HG02870 (cell line): Measurements from ENCODE around the gene HDAC10.
A peak's percentile ranks its signal among the peaks of the same experiment; 100 is the strongest.

Experiments
- ATAC-seq: cut with Tn5 transposase; IDR thresholded peaks from one replicate; pipeline ENCODE4 v1.9.1; 2021; ENCODE audit warnings: mild to moderate bottlenecking, moderate library complexity; ENCODE audit not compliant: unreplicated experiment

HDAC10 gene

DNA sequence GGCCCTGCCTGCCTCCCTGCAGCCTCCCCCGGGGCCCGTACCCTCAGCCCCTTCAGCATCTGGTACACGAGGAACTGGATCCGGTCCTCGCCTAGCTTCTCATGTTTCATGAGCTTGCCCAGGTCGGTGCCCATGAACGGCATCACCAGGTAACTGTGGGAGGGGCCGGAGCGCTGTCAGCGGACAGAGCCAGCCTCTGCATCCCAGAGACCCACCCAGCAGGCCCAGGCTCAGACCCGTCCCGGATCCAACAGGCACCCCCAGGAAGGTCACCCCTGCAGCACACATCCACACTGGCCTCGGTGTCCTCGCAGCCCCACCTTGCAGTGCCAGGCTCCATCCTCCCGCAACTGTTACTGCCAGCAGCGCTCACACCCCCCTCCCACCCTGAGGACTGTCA, 6.0 kb upstream of the HDAC10 start:
- no peak for ATAC-seq

DNA sequence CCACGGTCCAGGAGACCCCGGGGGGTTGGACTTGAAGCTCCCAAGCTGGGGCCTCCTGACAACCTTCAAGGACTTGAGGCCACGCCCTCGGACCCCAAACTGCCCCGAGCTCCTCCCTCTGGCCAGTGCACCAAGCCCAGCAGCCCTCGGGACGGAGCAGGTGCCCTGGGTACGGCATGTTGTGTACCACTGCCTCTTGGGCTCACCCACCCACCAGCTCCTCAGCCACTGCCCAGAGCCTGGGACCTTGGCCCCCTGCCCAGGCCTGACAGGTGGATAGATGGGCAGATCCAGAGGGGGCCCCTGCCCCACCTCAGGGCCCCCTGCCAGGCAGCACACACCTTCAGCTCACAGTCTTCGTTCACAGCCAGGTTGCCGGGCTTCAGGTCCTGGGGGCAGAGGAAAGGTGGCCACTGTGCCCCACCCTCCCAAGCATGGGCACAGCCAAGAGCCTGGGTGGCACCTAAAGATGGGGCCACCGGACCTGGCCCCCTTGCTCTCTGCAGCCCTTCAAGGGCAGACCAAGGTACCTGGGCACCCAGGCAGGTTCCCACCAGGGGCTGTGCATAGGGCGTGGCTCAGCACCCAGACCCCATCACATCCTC, 5.3 kb upstream of the HDAC10 start:
- no peak for ATAC-seq

DNA sequence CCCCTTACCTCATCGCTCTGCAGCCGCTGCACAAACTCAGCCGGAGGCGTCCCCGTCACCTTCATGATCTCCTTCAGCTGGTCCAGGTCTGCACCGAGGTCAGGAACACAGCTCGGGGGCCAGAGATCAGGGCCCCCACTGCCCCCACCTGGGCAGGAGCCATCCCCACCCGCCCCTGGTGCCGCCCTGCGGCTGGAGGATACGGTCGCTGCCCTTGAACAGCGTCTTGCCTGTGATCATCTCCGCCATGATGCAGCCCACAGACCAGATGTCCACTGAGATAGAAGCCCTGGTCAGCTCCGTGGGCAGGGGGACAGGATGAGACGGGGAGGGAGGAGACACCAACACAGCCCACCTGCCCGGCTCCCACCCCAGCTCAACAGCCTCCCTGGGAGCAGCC, 4.5 kb upstream of the HDAC10 start:
- no peak for ATAC-seq

DNA sequence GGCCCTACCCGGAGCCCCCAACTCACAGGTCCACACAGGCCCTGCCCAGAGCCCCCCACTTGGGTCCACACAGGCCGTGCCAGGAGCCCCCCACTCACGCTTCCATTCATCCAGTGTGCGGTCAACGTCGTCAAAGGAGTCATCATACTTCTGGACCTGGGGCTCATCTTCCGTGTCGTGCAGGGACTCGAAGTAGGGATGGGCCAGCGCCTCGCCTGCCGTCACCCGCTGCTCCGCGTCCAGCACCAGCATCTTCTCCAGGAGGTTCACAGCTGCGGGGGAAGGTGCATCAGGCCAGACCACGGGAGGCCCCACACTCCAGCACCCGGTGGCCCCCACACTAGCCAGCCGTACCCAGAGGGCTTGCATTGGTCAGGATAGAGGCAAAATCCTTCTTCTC, 4.0 kb upstream of the HDAC10 start:
- ATAC-seq = no peak

GRCh38 chr22:50253941-50254340, 2.9 kb upstream of the HDAC10 start:
- ATAC-seq = no peak

DNA sequence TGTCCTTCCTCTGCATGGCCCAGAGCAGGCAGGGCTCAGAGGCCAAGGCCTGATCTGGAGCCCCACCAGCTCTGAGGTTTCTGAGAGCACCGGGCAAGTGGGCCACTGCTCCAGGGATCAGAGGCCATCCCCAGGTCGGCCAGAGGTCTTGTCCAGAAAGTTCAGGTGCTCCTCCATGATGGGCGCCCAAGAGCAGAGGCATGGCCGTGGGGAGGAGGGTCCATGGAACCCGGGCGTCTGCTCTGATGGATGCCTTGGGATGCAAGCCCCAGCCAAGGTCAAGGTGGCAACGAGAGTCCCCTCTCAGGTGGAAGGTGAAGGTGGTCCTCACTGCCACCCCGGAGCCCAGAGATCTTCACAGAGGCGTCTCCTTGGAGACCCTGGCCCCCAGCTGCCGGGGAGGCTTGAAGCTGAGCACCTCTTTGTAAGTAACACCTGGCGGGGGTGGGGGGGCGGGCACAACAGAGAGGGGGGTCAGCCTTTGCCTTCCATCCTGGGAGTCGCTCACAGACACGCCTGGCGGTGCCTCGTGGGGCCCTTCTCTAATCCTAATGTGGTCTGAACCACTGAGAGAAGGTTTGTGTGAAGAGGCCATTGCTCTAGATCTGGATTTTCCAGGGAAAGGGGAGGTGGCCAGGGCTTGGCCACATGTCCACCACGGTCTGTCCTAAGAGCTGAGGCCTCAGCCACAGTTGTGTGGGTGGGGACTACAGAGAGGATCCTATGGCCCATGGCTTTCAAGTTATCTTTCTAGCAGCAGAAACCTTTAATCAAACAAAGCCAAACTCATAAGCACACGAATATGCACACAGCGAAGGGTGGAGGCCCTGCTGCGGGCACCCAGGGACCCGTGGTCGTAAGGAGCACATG, 2.2 kb upstream of the HDAC10 start:
- ATAC-seq = no peak

- no peak for ATAC-seq
These were observed 1.3 kb upstream of the HDAC10 start for GRCh38 chr22:50252082-50253045.

GRCh38 chr22:50251477-50252081, 514 bp upstream of the HDAC10 start:
- ATAC-seq = no peak

- ATAC-seq = no peak
These were observed 863 bp downstream of the HDAC10 start for GRCh38 chr22:50250249-50250554.

DNA sequence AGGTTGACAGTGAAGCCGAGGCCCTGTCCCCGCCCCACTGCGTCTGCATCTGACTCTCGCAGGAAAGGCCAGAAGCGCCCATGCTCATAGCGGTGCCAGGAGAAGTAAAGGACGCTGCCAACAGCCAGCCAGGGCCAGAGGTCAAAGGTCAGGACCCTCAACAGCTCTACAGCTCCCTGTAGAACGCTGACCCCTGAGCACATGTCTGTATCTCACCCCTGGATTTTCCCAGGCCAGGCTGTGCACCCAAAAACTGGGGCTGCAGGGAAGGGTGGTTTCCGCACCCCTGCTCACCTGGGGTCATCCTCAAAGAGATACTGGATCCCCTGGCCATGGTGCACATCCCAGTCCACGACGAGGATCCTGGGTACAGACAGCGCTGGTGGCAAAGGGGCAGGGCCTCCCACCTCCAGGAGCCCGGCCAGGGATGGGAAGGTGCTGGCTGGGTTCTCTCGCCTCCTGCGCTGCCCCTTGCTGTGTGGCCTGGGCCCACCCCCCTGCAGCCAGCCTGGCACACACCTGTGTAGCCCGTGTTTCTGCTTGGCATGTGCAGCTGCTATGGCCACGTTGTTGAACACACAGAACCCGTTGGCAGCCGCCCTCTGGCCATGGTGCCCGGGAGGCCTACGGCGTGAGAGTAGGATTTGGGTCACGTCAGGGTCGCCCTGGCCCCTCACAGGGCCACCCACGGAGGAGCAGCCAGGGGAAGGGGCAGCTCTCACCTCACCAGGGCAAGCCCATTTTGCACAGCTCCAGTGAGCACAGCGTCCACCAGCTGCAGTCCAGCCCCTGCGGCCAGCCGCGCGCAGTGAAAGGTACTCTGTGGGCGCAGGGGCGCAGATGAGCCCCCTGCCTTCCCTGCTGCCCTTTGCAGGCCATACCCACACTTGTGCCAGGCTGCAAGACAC, 1.5 kb downstream of the HDAC10 start:
- no peak for ATAC-seq

DNA sequence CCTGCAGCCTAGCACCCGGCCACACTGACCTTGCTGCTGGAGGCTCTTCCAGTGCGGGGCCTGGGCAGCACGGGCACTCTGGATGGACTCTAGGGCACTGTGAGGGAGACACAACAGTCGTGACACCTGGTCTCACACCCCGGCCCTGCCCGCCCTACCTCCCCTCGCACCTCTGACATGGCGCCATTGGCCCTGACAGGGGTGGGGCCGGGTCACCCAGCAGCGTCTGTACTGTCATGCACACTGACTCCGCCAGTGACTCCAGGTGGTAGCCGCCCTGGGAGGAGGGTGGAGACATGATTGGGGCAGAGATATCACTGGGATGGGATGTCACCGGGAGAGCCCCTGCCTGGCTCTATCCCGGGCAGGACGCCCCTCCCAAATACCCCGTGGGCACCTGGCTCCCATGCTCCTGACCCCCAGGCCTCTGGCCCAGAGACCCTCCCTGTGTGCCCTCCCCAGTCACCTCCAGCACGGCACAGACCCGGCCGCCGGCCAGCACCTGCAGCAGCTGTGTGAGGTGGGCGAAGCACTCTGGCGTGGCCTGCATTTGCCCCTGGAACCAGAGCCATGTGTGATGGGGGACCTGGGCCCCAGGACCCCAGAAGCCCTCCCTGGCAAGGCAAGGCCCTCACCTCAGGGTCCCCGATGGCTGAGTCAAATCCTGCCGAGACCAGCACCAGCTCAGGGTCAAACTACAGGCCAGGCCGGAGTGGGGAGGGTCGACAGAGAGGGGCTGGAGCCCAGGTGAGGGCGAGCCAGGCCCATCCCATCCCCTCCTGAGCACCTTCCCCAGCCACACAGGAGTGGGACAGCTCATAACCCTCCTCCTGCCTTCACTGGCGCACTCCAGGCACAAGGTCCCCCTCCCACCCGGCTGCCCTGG, 2.6 kb downstream of the HDAC10 start:
- no peak for ATAC-seq

- ATAC-seq = no peak
These were observed 3.3 kb downstream of the HDAC10 start for GRCh38 chr22:50247748-50248147.

- no peak for ATAC-seq
These were observed 4.6 kb downstream of the HDAC10 start for GRCh38 chr22:50246242-50247175.

DNA sequence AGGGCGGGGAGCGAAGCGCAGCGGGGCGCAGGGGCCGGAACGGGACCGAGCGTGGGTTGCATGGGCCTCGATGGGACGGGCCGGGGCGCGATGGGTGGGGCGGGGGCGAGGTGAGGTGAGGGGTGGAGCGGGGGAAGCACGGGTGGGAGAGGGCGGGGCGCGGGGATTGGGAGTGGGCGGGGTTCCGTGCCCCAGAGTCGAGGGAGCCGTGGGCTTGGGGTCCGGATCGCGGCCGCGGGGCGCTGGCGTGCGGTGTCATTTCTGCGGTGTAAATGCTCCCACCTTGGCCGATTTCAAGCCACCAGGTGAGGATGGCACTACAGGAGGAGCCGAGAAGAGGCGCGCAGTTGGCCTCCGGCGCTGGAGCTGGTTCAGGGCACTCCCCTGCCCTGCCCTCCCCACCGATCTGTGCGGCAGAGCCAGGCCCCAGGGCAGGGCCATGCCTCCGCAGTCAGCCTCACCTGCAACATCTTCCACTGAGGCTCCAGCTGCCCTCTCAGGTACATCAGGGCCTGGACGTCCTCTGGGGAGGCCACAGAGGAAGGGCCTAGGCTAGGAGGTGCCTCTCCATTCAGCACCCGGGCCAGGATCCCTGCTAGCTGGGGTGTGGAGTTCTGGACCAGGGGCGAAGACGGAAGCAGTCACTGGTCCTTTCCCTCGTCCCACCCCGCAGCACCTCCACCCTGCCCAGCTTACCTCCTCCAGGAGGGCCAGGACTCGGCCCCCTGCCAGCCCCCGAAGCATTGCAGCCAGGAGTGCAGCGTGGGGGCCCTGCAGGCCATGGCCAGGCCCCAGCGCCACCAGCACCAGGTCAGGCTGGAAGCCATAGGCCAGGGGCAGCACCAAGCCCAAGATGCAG, 5.6 kb downstream of the HDAC10 start:
- ATAC-seq = no peak

DNA sequence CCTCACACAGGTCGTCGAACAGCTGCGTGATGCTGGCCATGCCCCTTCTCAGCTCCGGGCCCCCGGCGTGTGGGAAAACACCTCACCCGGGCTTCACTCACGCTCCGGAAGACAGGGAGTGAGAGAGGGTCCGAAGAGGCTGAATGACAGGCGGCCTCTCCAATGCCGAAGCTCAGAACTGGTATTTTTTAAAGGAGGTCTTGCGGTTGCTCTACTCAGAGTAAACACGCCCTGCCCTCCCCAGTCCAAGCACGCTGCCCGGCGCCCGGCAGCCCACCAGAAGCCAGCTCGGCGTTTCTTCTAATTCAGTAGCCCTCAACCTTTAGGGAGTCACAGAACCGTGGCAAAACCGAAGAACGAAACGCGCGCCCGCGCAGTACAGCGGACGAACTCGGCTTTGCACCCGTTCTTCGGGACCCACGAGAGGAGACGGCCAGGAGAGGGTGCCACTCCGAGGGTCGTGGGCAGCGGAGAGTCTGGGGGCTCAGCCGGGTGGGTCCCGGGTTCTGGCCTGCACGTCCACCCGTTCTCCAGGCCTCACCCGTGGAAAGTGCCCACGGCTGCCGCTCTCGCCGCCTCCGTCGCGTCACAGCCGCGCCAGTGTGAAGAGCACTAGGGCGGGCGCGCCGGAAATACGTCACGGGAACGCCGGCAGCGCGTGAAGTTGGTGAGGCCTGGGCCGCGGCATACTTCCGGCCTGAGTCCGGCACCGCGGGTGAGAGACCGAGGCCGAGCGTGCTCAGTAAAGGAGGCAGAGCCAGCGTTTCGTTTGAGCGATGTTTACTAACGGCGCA, 6.4 kb downstream of the HDAC10 start, which contains the start of gene TUBGCP6:
TSS of gene TUBGCP6 (minus strand) at position 604 of the 794 bp plus-strand sequence. CDS start at position 40, 564 bp downstream.
- peak; percentile 68 for ATAC-seq
